CD8-positive, alpha-beta memory T cell (primary cell): Measurements from ENCODE around the gene DCDC1. TPM values are rescaled to one million over a fixed set of nuclear protein-coding genes. Genes with fewer than 3 reads are reported as not detected.

ENCODE experiments used
- CTCF ChIA-PET: fragments of 350-600 bp; sonication (Branson Sonifier 250); formaldehyde crosslinking; loops from one replicate; lab custom pipeline; 2021; ENCODE audit warnings: antibody characterized with exemption; lab: Charles Lee
- POLR2A ChIA-PET: fragments of 350-600 bp; sonication (Branson Sonifier 250); formaldehyde crosslinking; loops from one replicate; lab custom pipeline; 2021; ENCODE audit warnings: antibody characterized with exemption; lab: Charles Lee
- DNase-seq, 5 donors: peaks; one replicate each; pipeline versions ENCODE4 v3.0.0 to v3.0.0-alpha.2; 2020 to 2022; ENCODE audit warnings: mixed read lengths in 1 of 5
- H3K27ac ChIP-seq: one replicate; pipeline ENCODE4 v1.7.0; 2013; ENCODE audit warnings: low read depth, mild to moderate bottlenecking, low read length, moderate library complexity
- H3K27me3 ChIP-seq: 2 replicates; pipeline ENCODE4 v1.7.0; 2013; ENCODE audit warnings: low read length, mild to moderate bottlenecking; ENCODE audit not compliant: insufficient read depth, poor library complexity, severe bottlenecking
- H3K36me3 ChIP-seq: 2 replicates; pipeline ENCODE4 v1.7.0; 2013; ENCODE audit warnings: mild to moderate bottlenecking, low read length, moderate library complexity; ENCODE audit not compliant: insufficient read depth
- H3K4me1 ChIP-seq: 2 replicates; pipeline ENCODE4 v1.7.0; 2013; ENCODE audit warnings: mild to moderate bottlenecking, low read length, moderate library complexity; ENCODE audit not compliant: insufficient read depth
- H3K4me3 ChIP-seq: 2 replicates; pipeline ENCODE4 v1.7.0; 2013; ENCODE audit warnings: mild to moderate bottlenecking, low read length
- H3K9me3 ChIP-seq: 2 replicates; pipeline ENCODE4 v1.7.0; 2013; ENCODE audit warnings: mild to moderate bottlenecking, low read length
- H3K27ac Mint-ChIP-seq, 8 donors: one replicate each; pipeline ENCODE4 v1.8.0; 2020 to 2021; ENCODE audit warnings: mixed read lengths in 8 of 8, mild to moderate bottlenecking in 6 of 8, inconsistent platforms in 3 of 8, moderate library complexity in 3 of 8
- H3K27me3 Mint-ChIP-seq, 2 donors: one replicate each; pipeline ENCODE4 v1.8.0; 2020 to 2021; ENCODE audit warnings: mixed read lengths in 2 of 2, mild to moderate bottlenecking in 1 of 2, moderate library complexity in 1 of 2
- H3K36me3 Mint-ChIP-seq, 3 donors: one replicate each; pipeline ENCODE4 v1.8.0; 2020 to 2021; ENCODE audit warnings: mixed read lengths in 3 of 3, inconsistent platforms in 1 of 3, mild to moderate bottlenecking in 1 of 3
- H3K4me1 Mint-ChIP-seq, 3 donors: one replicate each; pipeline ENCODE4 v1.8.0; 2020 to 2021; ENCODE audit warnings: mixed read lengths in 3 of 3, inconsistent platforms in 1 of 3, mild to moderate bottlenecking in 1 of 3
- H3K4me3 Mint-ChIP-seq, 7 donors: one replicate each; pipeline ENCODE4 v1.8.0; 2020 to 2021; ENCODE audit warnings: mixed read lengths in 7 of 7, mild to moderate bottlenecking in 6 of 7, moderate library complexity in 4 of 7, inconsistent platforms in 2 of 7
- H3K9me3 Mint-ChIP-seq, 5 donors: one replicate each; pipeline ENCODE4 v1.8.0; 2020 to 2022; ENCODE audit warnings: mixed read lengths in 5 of 5, mild to moderate bottlenecking in 3 of 5, moderate library complexity in 2 of 5, inconsistent platforms in 1 of 5
- polyA plus RNA-seq: library from polyadenylated mRNA; unstranded; fragments of 300-500 nt; fragmentation: Illumina TruSeq; gene quantifications from one replicate; pipeline ENCODE4 v1.2.3, GENCODE V29; 2021
- total RNA-seq, 2 experiments: library from RNA; stranded (reverse); gene quantifications; one replicate each; pipeline ENCODE4 v1.2.3, GENCODE V29; 2021

DCDC1 gene
- total and polyA plus RNA-seq, 3 experiments from 2014 or later, result 0.07 to 0.15 TPM; not detected in 1

- H3K27ac ChIP-seq, result no peak overlapping the region
- H3K4me3 ChIP-seq, result no peak overlapping the region
- POLR2A ChIA-PET, result no interaction called here
- Mint-ChIP-seq H3K4me1 (no peaks in the 10 kb centered on the region), H3K27me3 (no peaks in the 10 kb centered on the region), H3K9me3 (peaks cover 0 to 2% (median 0%) of the 10 kb centered on the region in 5 donors), H3K4me3 (no peak overlapping the region), H3K36me3 (no peaks in the 10 kb centered on the region), H3K27ac (no peak overlapping the region)
- H3K27me3 ChIP-seq, result no peaks in the 10 kb centered on the region
- H3K36me3 ChIP-seq, result no peaks in the 10 kb centered on the region
- no peak for DNase-seq
- no peaks in the 10 kb centered on the region for H3K9me3 ChIP-seq
- CTCF ChIA-PET, result no interaction called here
- H3K4me1 ChIP-seq, result no peaks in the 10 kb centered on the region
Observed at GRCh38 chr11:31199378-31199777, 170.2 kb downstream of the DCDC1 start.

- H3K27me3 Mint-ChIP-seq, result no peaks in the 10 kb centered on the region
- no peaks in the 10 kb centered on the region for H3K36me3 ChIP-seq
- H3K4me3 Mint-ChIP-seq, result no peak overlapping the region
- no peaks in the 10 kb centered on the region for H3K36me3 Mint-ChIP-seq
- ChIA-PET POLR2A (no interaction called here), CTCF (no interaction called here)
- H3K4me1 ChIP-seq, result no peaks in the 10 kb centered on the region
- no peak for DNase-seq
- no peak overlapping the region for H3K27ac ChIP-seq
- no peaks in the 10 kb centered on the region for H3K9me3 ChIP-seq
- H3K27me3 ChIP-seq, result no peaks in the 10 kb centered on the region
- no peak overlapping the region for H3K27ac Mint-ChIP-seq
- peaks cover 11 to 32% (median 12%) of the 10 kb centered on the region in 5 donors for H3K9me3 Mint-ChIP-seq
- H3K4me3 ChIP-seq, result no peak overlapping the region
- no peaks in the 10 kb centered on the region for H3K4me1 Mint-ChIP-seq
Observed at GRCh38 chr11:31173926-31174680, 195.4 kb downstream of the DCDC1 start.

- Mint-ChIP-seq H3K9me3 (peaks cover 0 to 2% (median 0%) of the 10 kb centered on the region in 5 donors), H3K4me1 (no peaks in the 10 kb centered on the region), H3K27me3 (no peaks in the 10 kb centered on the region), H3K27ac (no peak overlapping the region), H3K4me3 (no peak overlapping the region), H3K36me3 (no peaks in the 10 kb centered on the region)
- DNase-seq, result no peak
- CTCF ChIA-PET, result no interaction called here
- no peaks in the 10 kb centered on the region for H3K4me1 ChIP-seq
- H3K27ac ChIP-seq, result no peak overlapping the region
- no peaks in the 10 kb centered on the region for H3K9me3 ChIP-seq
- no peaks in the 10 kb centered on the region for H3K27me3 ChIP-seq
- no peaks in the 10 kb centered on the region for H3K36me3 ChIP-seq
- POLR2A ChIA-PET, result no interaction called here
- no peak overlapping the region for H3K4me3 ChIP-seq
Observed at GRCh38 chr11:31160504-31161422, 208.8 kb downstream of the DCDC1 start.

- peaks cover 0 to 2% of the 10 kb centered on the region in 2 donors for H3K27me3 Mint-ChIP-seq
- Histone ChIP-seq H3K27me3 (no peaks in the 10 kb centered on the region), H3K4me3 (no peak overlapping the region), H3K27ac (no peak overlapping the region), H3K9me3 (no peaks in the 10 kb centered on the region), H3K36me3 (no peaks in the 10 kb centered on the region), H3K4me1 (no peaks in the 10 kb centered on the region)
- H3K4me1 Mint-ChIP-seq, result no peaks in the 10 kb centered on the region
- no peak for DNase-seq
- ChIA-PET CTCF (no interaction called here), POLR2A (no interaction called here)
- no peak overlapping the region for H3K27ac Mint-ChIP-seq
- no peak overlapping the region for H3K4me3 Mint-ChIP-seq
- H3K36me3 Mint-ChIP-seq, result no peaks in the 10 kb centered on the region
- H3K9me3 Mint-ChIP-seq, result peaks cover 0 to 5% (median 0%) of the 10 kb centered on the region in 5 donors
Observed at GRCh38 chr11:31150841-31151240, 218.7 kb downstream of the DCDC1 start.

- peaks cover 0 to 4% of the 10 kb centered on the region in 2 donors for H3K27me3 Mint-ChIP-seq
- POLR2A ChIA-PET, result no interaction called here
- H3K4me3 Mint-ChIP-seq, result no peak overlapping the region
- H3K4me1 ChIP-seq, result no peaks in the 10 kb centered on the region
- no peaks in the 10 kb centered on the region for H3K27me3 ChIP-seq
- no peak overlapping the region for H3K27ac Mint-ChIP-seq
- no peak overlapping the region for H3K4me3 ChIP-seq
- no peaks in the 10 kb centered on the region for H3K9me3 ChIP-seq
- H3K9me3 Mint-ChIP-seq, result peaks cover 0 to 5% (median 0%) of the 10 kb centered on the region in 5 donors
- H3K36me3 Mint-ChIP-seq, result no peaks in the 10 kb centered on the region
- no peak overlapping the region for H3K27ac ChIP-seq
- no peaks in the 10 kb centered on the region for H3K4me1 Mint-ChIP-seq
- CTCF ChIA-PET, result no interaction called here
- no peak for DNase-seq
- H3K36me3 ChIP-seq, result no peaks in the 10 kb centered on the region
Observed at GRCh38 chr11:31150011-31150410, 219.5 kb downstream of the DCDC1 start.

- Histone ChIP-seq H3K4me3 (no peak overlapping the region), H3K27me3 (no peaks in the 10 kb centered on the region), H3K36me3 (no peaks in the 10 kb centered on the region), H3K9me3 (no peaks in the 10 kb centered on the region), H3K4me1 (no peaks in the 10 kb centered on the region), H3K27ac (no peak overlapping the region)
- Mint-ChIP-seq H3K36me3 (no peaks in the 10 kb centered on the region), H3K9me3 (peaks cover 0 to 2% (median 0%) of the 10 kb centered on the region in 5 donors), H3K27ac (no peak overlapping the region), H3K4me3 (no peak overlapping the region), H3K4me1 (no peaks in the 10 kb centered on the region), H3K27me3 (peaks cover 2 to 4% of the 10 kb centered on the region in 2 donors)
- POLR2A ChIA-PET, result no interaction called here
- CTCF ChIA-PET, result no interaction called here
- no peak for DNase-seq
Observed at GRCh38 chr11:31141789-31142188, 227.8 kb downstream of the DCDC1 start.

- CTCF ChIA-PET, result no interaction called here
- H3K27me3 Mint-ChIP-seq, result peaks cover 0 to 4% of the 10 kb centered on the region in 2 donors
Observed at GRCh38 chr11:31139479-31139878, 230.1 kb downstream of the DCDC1 start.

More at GRCh38 chr11:31139479-31139878, 230.1 kb downstream of the DCDC1 start:
- Mint-ChIP-seq H3K27ac (no peak overlapping the region), H3K36me3 (no peaks in the 10 kb centered on the region), H3K4me3 (no peak overlapping the region), H3K9me3 (peaks cover 0 to 2% (median 0%) of the 10 kb centered on the region in 5 donors), H3K4me1 (no peaks in the 10 kb centered on the region)
- Histone ChIP-seq H3K27ac (no peak overlapping the region), H3K9me3 (no peaks in the 10 kb centered on the region), H3K36me3 (no peaks in the 10 kb centered on the region), H3K4me1 (no peaks in the 10 kb centered on the region), H3K4me3 (no peak overlapping the region), H3K27me3 (no peaks in the 10 kb centered on the region)
- POLR2A ChIA-PET, result interaction anchor here (0.7 kb wide), 1 partner anchor 376 kb away, joined by 3 read pairs; no protein-coding TSS in a partner anchor
- DNase-seq, result no peak
